Subcutaneous adipose tissue (tissue), 4 donors: ENCODE measurements around the gene TMEM218. TPM values are rescaled to one million over a fixed set of nuclear protein-coding genes. Genes with fewer than 3 reads are reported as not detected.

Experiments
- CTCF ChIP-seq: fragments of 450-650 bp; IDR thresholded peaks from one replicate; pipeline ENCODE4 v1.5.1; 2016; ENCODE audit warnings: low read depth, mild to moderate bottlenecking, control low read depth, antibody characterized with exemption, moderate library complexity
- total RNA-seq, 4 donors: library from RNA; depleted of rRNA; stranded (reverse); fragments of >200 nt; gene quantifications; one replicate each; pipeline ENCODE4 v1.1.0, GENCODE V29; 2016

The TMEM218 gene
- total RNA-seq, result 10 to 100 TPM; 15.6 to 34.1 (median 30.8) TPM

GRCh38 chr11:125111343-125112207 lies at the start of gene TMEM218:
TMEM218 (minus strand) TSS chr11:125111626; CDS start chr11:125102241, 9,385 bp downstream.
- no peak for TF ChIP-seq CTCF

- TF ChIP-seq CTCF, result no peak
Observed at GRCh38 chr11:125157953-125158680, 46.7 kb upstream of the TMEM218 start.

- no peak for TF ChIP-seq CTCF
Observed at GRCh38 chr11:125157118-125157733, 45.8 kb upstream of the TMEM218 start.

GRCh38 chr11:125156346-125157117 lies 45.1 kb upstream of the TMEM218 start:
- TF ChIP-seq CTCF, result no peak

GRCh38 chr11:125155767-125156166 lies 44.3 kb upstream of the TMEM218 start:
- no peak for TF ChIP-seq CTCF

GRCh38 chr11:125155100-125155444 lies 43.6 kb upstream of the TMEM218 start:
- no peak for TF ChIP-seq CTCF
